Neural progenitor cell (in vitro differentiated cells): Measurements from ENCODE around the gene ADGRD1.

Experiments used
- CTCF ChIP-seq: fragments of 200-600 bp; sonication (generic); IDR thresholded peaks from 2 replicates; pipeline ENCODE4 v1.5.1; 2017; ENCODE audit warnings: antibody characterized with exemption, mild to moderate bottlenecking
- EZH2 ChIP-seq: fragments of 200-600 bp; sonication (generic); IDR thresholded peaks from 2 replicates; pipeline ENCODE4 v1.6.1; 2017; ENCODE audit warnings: antibody characterized with exemption, mild to moderate bottlenecking, moderate library complexity
- EZH2phosphoT487 ChIP-seq: fragments of 200-600 bp; sonication (generic); IDR thresholded peaks from 2 replicates; pipeline ENCODE4 v1.6.1; 2017; ENCODE audit warnings: antibody characterized with exemption

- no peak for TF ChIP-seq CTCF
- no peak for TF ChIP-seq EZH2phosphoT487
- TF ChIP-seq EZH2, result no peak
These were observed 92.2 kb downstream of the ADGRD1 start for GRCh38 chr12:131045705-131046460.
